H1 (cell line): Measurements from ENCODE around the gene ST6GALNAC3. TPM values are rescaled to one million over a fixed set of nuclear protein-coding genes. Genes with fewer than 3 reads are reported as not detected.

Experiments
- CHD1 ChIP-seq: IDR thresholded peaks from 2 replicates; pipeline ENCODE4 v1.6.1; 2012; ENCODE audit warnings: low read depth, low read length, improper control_type of control experiment
- GTF2F1 ChIP-seq: IDR thresholded peaks from 2 replicates; pipeline ENCODE4 v1.6.1; 2012; ENCODE audit warnings: low read depth, low read length, improper control_type of control experiment, borderline replicate concordance
- NANOG ChIP-seq: IDR thresholded peaks from 2 replicates; pipeline ENCODE4 v1.6.1; 2011; ENCODE audit warnings: low read length, low read depth, mild to moderate bottlenecking, inconsistent platforms; ENCODE audit not compliant: insufficient read depth, poor library complexity, severe bottlenecking
- POLR2A ChIP-seq, 2 experiments: IDR thresholded peaks; 1 replicate in 1 of 2; 2 replicates in 1 of 2; pipeline ENCODE4 v1.6.1; 2011; ENCODE audit warnings: low read depth in 2 of 2, low read length in 2 of 2, mild to moderate bottlenecking in 2 of 2; ENCODE audit errors: control extremely low read depth in 1 of 2
- RNF2 ChIP-seq: fragments of 200-900, 300-1000 bp; sonication (generic); IDR thresholded peaks from 2 replicates; pipeline ENCODE4 v1.7.1; 2016; ENCODE audit warnings: borderline replicate concordance, low read depth, mild to moderate bottlenecking, antibody characterized with exemption, low read length; ENCODE audit not compliant: poor library complexity, severe bottlenecking; ENCODE audit errors: missing control alignments
- SIN3A ChIP-seq, 2 experiments: IDR thresholded peaks in 1 of 2; conservative IDR thresholded peaks in 1 of 2; 2 replicates each; pipeline ENCODE4 v1.6.1; 2011 to 2012; ENCODE audit warnings: low read length in 2 of 2, improper control_type of control experiment in 1 of 2, low read depth in 1 of 2, mild to moderate bottlenecking in 1 of 2
- SRF ChIP-seq: IDR thresholded peaks from 2 replicates; pipeline ENCODE4 v1.6.1; 2011; ENCODE audit warnings: mild to moderate bottlenecking, low read depth, low read length, moderate library complexity
- TAF1 ChIP-seq: IDR thresholded peaks from 2 replicates; pipeline ENCODE4 v1.6.1; 2011; ENCODE audit warnings: mild to moderate bottlenecking, low read depth, low read length
- TAF7 ChIP-seq: optimal IDR thresholded peaks from 2 replicates; pipeline ENCODE3; 2011; ENCODE audit warnings: low read depth, mild to moderate bottlenecking, inconsistent platforms, low read length, moderate library complexity, borderline replicate concordance
- TEAD4 ChIP-seq: IDR thresholded peaks from 2 replicates; pipeline ENCODE4 v1.6.1; 2012; ENCODE audit warnings: low read depth, low read length, inconsistent platforms, mixed read lengths
- polyA plus RNA-seq, 7 experiments: library from polyadenylated mRNA; depleted of rRNA in 3 of 7; stranded (reverse) in 5 of 7; unstranded in 2 of 7; fragments of >200 nt in 5 of 7; fragments of 200-250 nt in 2 of 7; gene quantifications; 1 replicate in 5 of 7; 2 replicates in 1 of 7; 4 replicates in 1 of 7; pipeline versions ENCODE4 v1.2.1 to v1.2.3, GENCODE V29; 2011 to 2013; ENCODE audit warnings: missing spikeins in 2 of 7, mixed read lengths in 2 of 7
- total RNA-seq: library from RNA; stranded (reverse); fragmentation: NEBNext Ultra II Directional; extraction: Animal tissue kit (Norgen Biotek cat#: 25700); gene quantifications from 2 replicates; pipeline ENCODE4 v1.2.1, GENCODE V29; 2021
- TF ChIP-seq, protein P1 (sequence below): fragments of 300-600 bp; sonication (generic); IDR thresholded peaks from 2 replicates; pipeline ENCODE4 v1.7.1; 2012; ENCODE audit warnings: low read length, moderate library complexity, mild to moderate bottlenecking, inconsistent platforms; ENCODE audit not compliant: insufficient replicate concordance

ST6GALNAC3 gene
- total and polyA plus RNA-seq, 2 of the 8 experiments (the other 6 are each of a cell fraction or from before 2014, with no cell fraction given): 4.9 to 19.0 TPM

DNA sequence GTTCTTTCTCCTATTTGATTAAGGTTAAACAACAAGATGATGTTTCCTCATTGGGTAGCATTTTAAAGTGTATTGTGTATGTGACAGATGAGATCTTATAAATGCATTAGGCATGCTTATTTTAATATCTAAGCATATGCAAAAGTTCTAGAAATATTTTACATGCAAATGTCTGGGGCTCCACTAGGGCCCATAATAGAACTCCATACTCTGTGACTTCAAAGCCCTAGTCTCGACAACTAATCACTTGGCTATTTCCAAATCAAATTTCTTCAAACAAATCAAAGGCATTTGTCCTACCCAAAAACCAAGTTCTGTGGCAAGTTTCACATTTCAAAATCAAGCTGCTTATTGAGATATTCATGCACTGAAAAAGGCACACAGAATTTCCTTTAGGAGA is 407.1 kb downstream of the ST6GALNAC3 start (continued):
- TF ChIP-seq, protein P1, sequence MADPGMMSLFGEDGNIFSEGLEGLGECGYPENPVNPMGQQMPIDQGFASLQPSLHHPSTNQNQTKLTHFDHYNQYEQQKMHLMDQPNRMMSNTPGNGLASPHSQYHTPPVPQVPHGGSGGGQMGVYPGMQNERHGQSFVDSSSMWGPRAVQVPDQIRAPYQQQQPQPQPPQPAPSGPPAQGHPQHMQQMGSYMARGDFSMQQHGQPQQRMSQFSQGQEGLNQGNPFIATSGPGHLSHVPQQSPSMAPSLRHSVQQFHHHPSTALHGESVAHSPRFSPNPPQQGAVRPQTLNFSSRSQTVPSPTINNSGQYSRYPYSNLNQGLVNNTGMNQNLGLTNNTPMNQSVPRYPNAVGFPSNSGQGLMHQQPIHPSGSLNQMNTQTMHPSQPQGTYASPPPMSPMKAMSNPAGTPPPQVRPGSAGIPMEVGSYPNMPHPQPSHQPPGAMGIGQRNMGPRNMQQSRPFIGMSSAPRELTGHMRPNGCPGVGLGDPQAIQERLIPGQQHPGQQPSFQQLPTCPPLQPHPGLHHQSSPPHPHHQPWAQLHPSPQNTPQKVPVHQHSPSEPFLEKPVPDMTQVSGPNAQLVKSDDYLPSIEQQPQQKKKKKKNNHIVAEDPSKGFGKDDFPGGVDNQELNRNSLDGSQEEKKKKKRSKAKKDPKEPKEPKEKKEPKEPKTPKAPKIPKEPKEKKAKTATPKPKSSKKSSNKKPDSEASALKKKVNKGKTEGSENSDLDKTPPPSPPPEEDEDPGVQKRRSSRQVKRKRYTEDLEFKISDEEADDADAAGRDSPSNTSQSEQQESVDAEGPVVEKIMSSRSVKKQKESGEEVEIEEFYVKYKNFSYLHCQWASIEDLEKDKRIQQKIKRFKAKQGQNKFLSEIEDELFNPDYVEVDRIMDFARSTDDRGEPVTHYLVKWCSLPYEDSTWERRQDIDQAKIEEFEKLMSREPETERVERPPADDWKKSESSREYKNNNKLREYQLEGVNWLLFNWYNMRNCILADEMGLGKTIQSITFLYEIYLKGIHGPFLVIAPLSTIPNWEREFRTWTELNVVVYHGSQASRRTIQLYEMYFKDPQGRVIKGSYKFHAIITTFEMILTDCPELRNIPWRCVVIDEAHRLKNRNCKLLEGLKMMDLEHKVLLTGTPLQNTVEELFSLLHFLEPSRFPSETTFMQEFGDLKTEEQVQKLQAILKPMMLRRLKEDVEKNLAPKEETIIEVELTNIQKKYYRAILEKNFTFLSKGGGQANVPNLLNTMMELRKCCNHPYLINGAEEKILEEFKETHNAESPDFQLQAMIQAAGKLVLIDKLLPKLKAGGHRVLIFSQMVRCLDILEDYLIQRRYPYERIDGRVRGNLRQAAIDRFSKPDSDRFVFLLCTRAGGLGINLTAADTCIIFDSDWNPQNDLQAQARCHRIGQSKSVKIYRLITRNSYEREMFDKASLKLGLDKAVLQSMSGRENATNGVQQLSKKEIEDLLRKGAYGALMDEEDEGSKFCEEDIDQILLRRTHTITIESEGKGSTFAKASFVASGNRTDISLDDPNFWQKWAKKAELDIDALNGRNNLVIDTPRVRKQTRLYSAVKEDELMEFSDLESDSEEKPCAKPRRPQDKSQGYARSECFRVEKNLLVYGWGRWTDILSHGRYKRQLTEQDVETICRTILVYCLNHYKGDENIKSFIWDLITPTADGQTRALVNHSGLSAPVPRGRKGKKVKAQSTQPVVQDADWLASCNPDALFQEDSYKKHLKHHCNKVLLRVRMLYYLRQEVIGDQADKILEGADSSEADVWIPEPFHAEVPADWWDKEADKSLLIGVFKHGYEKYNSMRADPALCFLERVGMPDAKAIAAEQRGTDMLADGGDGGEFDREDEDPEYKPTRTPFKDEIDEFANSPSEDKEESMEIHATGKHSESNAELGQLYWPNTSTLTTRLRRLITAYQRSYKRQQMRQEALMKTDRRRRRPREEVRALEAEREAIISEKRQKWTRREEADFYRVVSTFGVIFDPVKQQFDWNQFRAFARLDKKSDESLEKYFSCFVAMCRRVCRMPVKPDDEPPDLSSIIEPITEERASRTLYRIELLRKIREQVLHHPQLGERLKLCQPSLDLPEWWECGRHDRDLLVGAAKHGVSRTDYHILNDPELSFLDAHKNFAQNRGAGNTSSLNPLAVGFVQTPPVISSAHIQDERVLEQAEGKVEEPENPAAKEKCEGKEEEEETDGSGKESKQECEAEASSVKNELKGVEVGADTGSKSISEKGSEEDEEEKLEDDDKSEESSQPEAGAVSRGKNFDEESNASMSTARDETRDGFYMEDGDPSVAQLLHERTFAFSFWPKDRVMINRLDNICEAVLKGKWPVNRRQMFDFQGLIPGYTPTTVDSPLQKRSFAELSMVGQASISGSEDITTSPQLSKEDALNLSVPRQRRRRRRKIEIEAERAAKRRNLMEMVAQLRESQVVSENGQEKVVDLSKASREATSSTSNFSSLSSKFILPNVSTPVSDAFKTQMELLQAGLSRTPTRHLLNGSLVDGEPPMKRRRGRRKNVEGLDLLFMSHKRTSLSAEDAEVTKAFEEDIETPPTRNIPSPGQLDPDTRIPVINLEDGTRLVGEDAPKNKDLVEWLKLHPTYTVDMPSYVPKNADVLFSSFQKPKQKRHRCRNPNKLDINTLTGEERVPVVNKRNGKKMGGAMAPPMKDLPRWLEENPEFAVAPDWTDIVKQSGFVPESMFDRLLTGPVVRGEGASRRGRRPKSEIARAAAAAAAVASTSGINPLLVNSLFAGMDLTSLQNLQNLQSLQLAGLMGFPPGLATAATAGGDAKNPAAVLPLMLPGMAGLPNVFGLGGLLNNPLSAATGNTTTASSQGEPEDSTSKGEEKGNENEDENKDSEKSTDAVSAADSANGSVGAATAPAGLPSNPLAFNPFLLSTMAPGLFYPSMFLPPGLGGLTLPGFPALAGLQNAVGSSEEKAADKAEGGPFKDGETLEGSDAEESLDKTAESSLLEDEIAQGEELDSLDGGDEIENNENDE: no peak
- TF ChIP-seq NANOG (no peak), TAF1 (no peak), SIN3A (conservative IDR thresholded peaks at IDR 0.05 in 1 of 2, IDR thresholded peaks at IDR 0.05 in 1 of 2; ENCODE audit: low read depth in 1 of 2, low read length in 2 of 2) (no peak), TEAD4 (no peak), POLR2A (IDR thresholded peaks at IDR 0.05; ENCODE audit: control extremely low read depth in 1 of 2, low read depth in 2 of 2, low read length in 2 of 2) (no peak), TAF7 (no peak), CHD1 (no peak), GTF2F1 (no peak), SRF (no peak), RNF2 (no peak)
